Femur (tissue), 1 donor: ENCODE results near the gene NOS1AP.
"Not testable (repeated sequence)": the region's sequence is repeated elsewhere in the genome, so short reads cannot be mapped to it uniquely, and the experiment has no call there.

Experiments used
- DNase-seq: peaks from one replicate; pipeline ENCODE4 v3.0.0-alpha.2; 2017

Gene NOS1AP

GRCh38 chr1:162171111-162171510, 101.6 kb downstream of the NOS1AP start:
- DNase-seq, result no peak

DNA sequence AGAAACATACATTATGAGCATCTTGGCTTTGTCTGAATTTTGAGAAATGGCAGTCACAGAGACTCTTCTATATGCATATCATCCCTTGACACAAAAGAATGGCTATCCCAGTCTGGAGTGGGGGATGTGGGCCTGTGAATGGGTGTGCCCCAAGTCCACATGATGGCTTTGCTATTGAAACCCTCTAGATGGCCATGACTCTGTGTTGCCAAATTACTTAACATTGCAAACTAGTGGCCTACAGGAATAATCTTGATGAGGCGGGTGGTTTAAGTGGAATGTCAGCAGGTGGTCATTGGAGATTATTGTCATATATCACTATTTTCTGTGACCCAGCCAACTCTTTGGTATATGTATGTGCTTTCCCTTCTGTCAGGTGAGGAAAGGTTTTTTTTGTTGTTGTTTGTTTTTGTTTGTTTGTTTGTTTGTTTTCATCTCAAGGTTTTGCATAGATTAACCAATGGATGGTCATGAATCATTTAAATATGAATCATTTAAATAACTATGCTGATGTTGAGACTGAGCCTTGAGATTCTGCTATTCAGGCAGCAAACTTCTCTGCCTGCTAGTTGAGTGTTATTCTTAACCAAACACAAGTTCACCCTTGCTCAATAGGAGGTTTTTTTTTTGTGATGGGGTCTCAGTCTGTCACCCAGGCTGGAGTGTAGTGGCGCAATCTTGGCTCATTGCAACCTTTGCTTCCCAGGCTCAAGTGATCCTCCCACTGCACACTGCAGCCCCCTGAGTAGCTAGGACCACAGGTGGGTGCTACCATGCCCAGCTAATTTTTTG, 103.0 kb downstream of the NOS1AP start:
- DNase-seq, result no peak

DNA sequence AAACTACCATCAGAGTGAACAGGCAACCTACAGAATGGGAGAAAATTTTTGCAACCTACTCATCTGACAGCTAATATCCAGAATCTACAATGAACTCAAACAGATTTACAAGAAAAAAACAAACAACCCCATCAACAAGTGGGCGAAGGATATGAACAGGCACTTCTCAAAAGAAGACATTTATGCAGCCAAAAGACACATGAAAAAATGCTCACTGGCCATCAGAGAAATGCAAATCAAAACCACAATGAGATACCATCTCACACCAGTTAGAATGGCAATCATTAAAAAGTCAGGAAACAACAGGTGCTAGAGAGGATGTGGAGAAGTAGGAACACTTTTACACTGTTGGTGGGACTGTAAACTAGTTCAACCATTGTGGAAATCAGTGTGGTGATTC, 104.1 kb downstream of the NOS1AP start:
- not testable (repeated sequence) for DNase-seq

GRCh38 chr1:162174027-162174426, 104.5 kb downstream of the NOS1AP start:
- DNase-seq, result not testable (repeated sequence)

GRCh38 chr1:162175379-162176081, 106.0 kb downstream of the NOS1AP start:
- DNase-seq, result no peak

GRCh38 chr1:162177126-162177525, 107.6 kb downstream of the NOS1AP start:
- no peak for DNase-seq

DNA sequence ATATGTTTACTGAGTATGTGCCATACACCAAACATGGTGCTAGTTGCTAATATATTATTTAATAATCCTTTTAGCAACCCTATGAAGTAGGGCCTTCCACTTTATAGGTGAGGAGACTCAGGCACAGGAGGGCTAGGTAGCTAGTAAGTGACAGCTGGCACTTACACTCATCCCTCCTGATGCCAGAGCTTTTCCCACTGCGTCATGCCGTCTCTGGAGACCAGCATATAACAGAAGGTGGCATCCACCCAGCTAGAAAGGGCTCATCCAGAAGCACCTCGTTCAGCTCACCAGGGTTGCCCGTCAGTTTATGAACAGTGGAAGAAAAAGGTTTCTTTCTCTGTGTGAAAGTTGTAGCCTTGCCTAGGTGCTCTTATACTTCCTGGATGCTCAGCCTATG, 108.9 kb downstream of the NOS1AP start:
- no peak for DNase-seq

DNA sequence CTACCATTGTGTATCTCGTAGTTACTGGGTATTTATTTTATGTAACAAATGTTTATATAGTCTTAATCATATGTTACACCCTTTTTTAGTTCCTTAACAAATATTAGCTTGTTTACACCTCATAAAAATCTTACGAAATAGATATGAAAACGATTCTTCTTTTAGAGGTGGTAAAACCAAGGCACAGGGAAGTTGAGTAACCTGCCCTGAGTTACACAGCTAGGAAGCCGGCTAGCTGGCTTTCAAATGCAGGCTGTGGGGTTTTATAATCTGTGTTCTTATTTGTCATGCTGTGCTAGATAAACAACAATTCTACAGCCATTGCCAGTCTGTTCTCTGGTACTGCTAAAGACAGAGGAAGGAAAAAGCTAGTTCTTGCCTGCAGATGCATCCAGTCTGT, 109.6 kb downstream of the NOS1AP start:
- DNase-seq, result no peak

DNA sequence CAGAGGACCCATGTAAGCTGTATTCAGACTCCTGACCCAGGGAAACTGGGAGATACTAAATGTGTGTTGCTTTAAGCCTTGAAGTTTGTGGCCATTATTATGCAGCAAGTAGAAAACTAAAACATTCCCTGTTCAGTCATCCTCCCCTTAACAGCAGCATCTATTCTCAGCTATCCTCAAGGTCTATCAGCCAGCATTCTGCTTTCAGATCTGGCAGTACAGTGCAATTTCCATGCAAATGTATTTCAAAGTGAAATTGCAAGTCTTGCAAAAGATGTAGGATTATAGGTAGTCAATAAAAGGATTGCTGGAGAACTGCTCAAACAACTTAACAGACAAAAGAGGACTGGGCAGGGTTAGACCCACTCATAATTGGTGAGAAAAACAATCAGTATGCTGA, 111.3 kb downstream of the NOS1AP start:
- DNase-seq, result no peak

- DNase-seq, result no peak
These were observed 112.6 kb downstream of the NOS1AP start for GRCh38 chr1:162182090-162182489.

DNA sequence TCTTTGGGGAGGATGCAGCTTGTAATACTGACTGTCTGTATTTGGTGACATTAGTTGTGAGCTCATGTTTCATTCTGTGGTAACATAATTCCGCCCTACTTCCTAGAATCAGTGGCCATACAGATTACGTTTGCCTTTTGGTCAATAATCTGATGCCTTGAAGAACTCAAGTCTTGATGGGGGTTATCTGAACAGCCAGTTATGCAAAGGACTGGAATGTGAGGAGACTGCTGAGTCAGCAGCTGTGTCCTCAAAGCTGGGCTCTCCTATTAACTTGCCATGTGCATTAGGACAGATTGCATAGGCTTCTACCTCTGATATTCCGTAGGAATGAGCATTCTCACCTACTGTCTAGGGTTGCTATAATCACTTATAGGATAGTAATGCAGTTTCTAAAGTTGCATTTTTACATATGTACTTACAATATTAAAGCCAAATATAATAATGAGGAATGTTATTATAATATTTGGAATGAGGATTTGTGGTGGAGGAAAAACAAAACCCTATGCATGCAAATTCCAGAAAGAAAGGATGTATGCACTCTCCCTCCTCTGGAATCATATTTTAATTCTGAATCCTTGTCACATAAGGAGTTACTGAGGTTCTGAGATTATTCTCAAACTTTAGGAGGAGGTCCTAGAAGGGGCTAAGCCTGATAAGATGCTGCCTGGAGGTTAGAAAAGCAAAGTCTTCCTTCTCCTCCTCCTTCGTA, 116.0 kb downstream of the NOS1AP start:
- DNase-seq, result no peak

GRCh38 chr1:162186026-162186374, 116.5 kb downstream of the NOS1AP start:
- no peak for DNase-seq

DNA sequence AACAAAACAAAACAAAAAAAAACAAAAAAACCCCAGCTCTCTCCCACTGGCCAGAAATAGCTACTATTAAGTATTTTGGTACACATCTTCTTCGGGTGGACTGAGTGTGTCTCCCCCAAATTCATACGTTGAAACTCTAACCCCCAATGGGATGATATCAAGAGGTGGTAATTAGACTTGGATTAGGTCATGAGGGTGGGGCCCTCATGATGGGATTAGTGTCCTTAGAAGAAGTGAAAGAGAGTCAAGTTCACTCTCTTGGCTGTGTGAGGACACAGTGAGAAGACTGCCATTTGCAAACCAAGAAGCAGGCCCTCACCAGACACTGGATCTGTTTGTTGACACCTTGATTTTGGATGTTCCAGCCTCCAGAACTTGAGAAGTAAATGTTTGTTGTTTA, 116.9 kb downstream of the NOS1AP start:
- no peak for DNase-seq

- DNase-seq, result no peak
These were observed 118.3 kb downstream of the NOS1AP start for GRCh38 chr1:162187687-162188276.

DNA sequence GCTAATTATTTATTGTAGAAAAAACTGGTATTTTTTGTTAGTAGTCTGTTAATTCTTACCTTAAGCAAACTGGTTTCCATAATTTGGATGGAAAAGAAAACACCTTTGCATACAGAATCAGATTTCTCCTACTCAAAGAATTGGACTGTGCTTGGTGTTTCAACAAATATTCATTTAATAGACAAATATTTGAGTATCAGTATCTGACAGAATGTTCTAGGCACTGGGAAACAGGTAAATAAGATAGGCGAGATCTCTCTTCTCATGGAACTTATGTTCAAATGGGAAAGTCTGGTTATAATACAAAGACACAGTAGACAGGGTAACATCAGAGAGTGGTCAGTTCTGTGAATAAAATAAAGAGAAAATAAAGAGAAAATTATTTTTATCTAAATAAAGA, 119.9 kb downstream of the NOS1AP start:
- DNase-seq, result no peak

GRCh38 chr1:162191396-162192305, 122.2 kb downstream of the NOS1AP start:
- no peak for DNase-seq

- DNase-seq, result no peak
These were observed 122.8 kb downstream of the NOS1AP start for GRCh38 chr1:162192306-162192678.

DNA sequence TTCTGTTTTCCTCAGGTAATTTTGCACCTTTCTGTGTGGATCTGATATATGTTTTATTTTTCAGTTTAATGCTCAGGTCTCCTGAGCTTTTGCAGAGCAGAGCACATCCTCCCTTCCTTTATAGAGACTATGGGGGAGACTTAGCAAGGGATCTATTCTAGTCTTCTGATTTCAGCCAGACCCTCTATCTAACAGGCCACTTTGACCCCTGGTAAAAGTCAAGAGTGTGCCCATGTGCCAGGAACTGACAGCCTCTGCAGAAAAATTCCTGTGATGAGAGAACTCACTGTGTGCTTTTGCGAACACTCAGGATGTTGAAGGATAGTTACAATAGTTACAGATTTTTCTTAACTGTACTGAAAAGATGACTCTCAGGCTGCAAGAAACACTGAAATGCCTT, 123.3 kb downstream of the NOS1AP start:
- DNase-seq, result no peak

DNA sequence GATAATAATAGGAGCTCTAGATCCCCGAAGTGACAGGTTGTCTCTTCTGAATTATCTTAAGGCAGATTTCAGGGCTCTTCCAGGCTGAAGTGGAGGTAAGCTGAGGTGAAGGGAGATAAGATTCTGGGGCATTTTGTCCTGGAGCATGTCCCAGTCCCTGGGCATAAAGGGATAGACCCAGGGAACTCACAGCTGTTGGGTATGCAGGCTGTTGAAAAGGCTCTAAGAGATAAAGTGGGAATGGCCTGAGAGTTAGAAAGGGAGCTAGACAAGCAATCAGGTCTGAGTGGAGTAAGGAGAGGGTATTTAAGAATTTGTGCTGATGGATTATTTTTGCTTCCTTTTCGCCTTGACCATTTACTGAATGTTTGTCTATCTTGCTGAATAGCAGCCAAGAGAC, 123.7 kb downstream of the NOS1AP start:
- DNase-seq, result no peak

- DNase-seq, result peak; percentile 33
These were observed 124.3 kb downstream of the NOS1AP start for GRCh38 chr1:162193815-162194214.

- DNase-seq, result no peak
These were observed 126.1 kb downstream of the NOS1AP start for GRCh38 chr1:162195567-162195966.

- no peak for DNase-seq
These were observed 126.9 kb downstream of the NOS1AP start for GRCh38 chr1:162196387-162196786.
